WI38 (cell line): ENCODE measurements around the gene EHD4.

ENCODE experiments used
- H3K4me3 ChIP-seq: 2 replicates; pipeline ENCODE4 v1.5.1; 2011; ENCODE audit warnings: low read depth, mild to moderate bottlenecking, control low read depth, low read length
- CTCF ChIP-seq: IDR thresholded peaks from 2 replicates; pipeline ENCODE4 v1.5.1; 2012; ENCODE audit warnings: low read depth, mild to moderate bottlenecking, control low read depth, low read length

The EHD4 gene

GRCh38 chr15:41961595-41962202 lies 10.7 kb downstream of the EHD4 start:
- no peak for TF ChIP-seq CTCF
- no peak overlapping the region for H3K4me3 ChIP-seq

GRCh38 chr15:41961001-41961518 lies 11.3 kb downstream of the EHD4 start:
- H3K4me3 ChIP-seq: no peak overlapping the region
- TF ChIP-seq CTCF: no peak

- no peak overlapping the region for H3K4me3 ChIP-seq
- TF ChIP-seq CTCF: no peak
Measured at GRCh38 chr15:41958002-41958420, 14.3 kb downstream of the EHD4 start.

- H3K4me3 ChIP-seq: no peak overlapping the region
- no peak for TF ChIP-seq CTCF
Measured at GRCh38 chr15:41957021-41957897, 15.1 kb downstream of the EHD4 start.

GRCh38 chr15:41955807-41956525 lies 16.4 kb downstream of the EHD4 start:
- no peak overlapping the region for H3K4me3 ChIP-seq
- TF ChIP-seq CTCF: no peak

GRCh38 chr15:41955100-41955499 lies 17.3 kb downstream of the EHD4 start:
- no peak for TF ChIP-seq CTCF
- H3K4me3 ChIP-seq: no peak overlapping the region
